GM19452 (cell line): ENCODE measurements around the gene OR10K2.
"Not testable (repeated sequence)": the region's sequence is repeated elsewhere in the genome, so short reads cannot be mapped to it uniquely, and the experiment has no call there.

Experiments
- ATAC-seq: cut with Tn5 transposase; IDR thresholded peaks from one replicate; pipeline ENCODE4 v1.9.1; 2021; ENCODE audit not compliant: unreplicated experiment

Gene OR10K2

DNA sequence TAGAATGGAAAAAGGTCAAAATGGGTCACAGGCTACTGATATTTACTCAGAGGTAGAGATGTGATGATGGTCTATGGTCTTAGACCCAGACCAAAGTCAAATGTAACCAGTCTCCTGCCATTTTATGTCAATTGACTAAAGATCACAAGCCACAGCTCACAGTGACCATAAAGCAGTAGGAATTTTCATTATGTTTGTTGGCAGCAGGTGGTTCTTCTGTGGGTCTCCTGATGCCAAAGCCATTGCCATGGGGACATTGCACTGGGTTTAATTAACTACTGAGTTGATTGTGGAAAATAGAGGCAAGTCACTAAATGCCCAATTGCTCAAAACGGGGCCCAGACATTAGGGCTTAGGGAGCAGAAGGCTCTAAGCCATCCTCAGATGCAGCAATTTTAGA, at the start of gene OR10K2:
Gene OR10K2 (minus strand): TSS at position 101 of the 400 bp plus-strand sequence. CDS start 5,371 bp downstream, outside the sequence.
- no peak for ATAC-seq

GRCh38 chr1:158471920-158472319, 45.9 kb upstream of the OR10K2 start, which contains the start of gene OR10R2:
OR10R2 (plus strand) TSS chr1:158472220; CDS start chr1:158472326, 106 bp downstream.
- no peak for ATAC-seq

- no peak for ATAC-seq
Measured at GRCh38 chr1:158461534-158461933, 35.5 kb upstream of the OR10K2 start, which contains the start of gene OR10K1. OR10K1 (plus strand) TSS chr1:158461834; CDS start chr1:158465562, 3,728 bp downstream.

GRCh38 chr1:158458263-158458662, 32.2 kb upstream of the OR10K2 start:
- no peak for ATAC-seq

DNA sequence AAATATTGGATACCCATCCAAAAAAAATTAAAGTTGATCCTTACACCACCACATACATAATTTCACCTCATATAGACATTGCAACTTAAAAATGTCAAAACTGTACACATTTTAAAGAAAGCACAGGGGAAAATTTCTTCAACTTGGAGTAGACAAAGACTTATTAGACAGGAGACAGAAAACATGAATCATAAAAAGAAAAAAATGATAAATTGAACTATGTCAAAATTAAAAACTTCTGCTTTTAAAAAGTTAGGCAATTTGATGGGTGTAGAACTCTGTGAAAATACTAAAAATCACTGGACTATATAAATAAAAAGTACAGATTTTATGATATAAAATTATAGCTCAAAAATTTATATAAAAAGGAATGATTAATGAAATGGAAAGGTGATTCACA, 31.2 kb upstream of the OR10K2 start:
- no peak for ATAC-seq

DNA sequence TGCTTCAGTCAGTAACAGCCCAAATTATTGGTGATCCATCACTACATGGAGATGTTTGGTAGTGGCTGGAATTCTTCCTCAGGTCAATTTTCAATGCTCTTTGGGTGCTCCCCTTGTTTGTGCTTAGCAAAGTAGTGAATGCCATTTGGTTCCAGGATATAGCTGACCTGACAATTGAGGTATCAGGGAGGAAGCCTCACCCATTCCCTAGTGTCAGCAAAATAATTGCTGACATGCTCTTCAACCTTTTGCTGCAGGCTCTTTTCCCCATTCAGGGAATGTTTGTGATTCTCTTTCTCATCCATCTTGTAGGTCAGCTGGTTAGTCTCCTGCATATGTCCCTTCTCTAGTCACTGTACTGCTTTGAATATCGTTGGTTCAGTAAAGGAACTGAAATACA, 28.5 kb upstream of the OR10K2 start:
- no peak for ATAC-seq

- no peak for ATAC-seq
Measured at GRCh38 chr1:158445376-158445775, 19.3 kb upstream of the OR10K2 start.

DNA sequence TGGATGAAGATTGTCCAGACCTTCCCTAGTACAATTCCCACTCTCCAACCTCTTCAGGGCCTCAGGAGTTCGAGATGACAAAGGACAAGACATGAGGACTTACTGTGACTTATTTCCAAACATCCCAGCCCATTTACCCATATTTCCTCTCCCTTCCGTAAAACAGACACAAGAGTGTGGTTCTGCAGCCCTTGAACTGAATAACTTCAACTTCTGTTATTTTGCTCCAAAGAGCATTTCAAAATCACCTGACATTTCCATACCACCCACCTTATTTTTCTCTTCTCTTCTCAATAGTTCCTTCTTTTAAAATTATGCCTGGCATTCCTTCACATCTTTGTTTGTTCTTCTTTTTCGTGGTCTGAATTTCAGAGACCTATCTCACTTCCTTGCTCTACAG, 8.7 kb upstream of the OR10K2 start:
- ATAC-seq, result no peak

DNA sequence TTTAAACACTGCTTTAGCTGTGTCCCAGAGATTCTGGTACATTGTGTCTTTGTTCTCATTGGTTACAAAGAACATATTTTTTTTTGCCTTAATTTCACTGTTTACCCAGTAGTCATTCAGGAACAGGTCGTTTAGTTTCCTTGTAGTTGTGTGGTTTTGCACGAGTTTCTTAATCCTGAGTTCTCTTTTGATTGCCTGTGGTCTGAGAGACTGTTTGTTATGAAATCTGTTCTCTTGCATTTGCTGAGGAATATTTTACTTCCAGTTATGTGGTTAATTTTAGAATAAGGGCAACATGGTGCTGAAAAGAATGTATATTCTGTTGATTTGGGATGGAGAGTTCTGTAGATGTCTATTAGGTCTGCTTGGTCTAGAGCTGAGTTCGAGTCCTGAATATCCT, 4.1 kb upstream of the OR10K2 start:
- not testable (repeated sequence) for ATAC-seq

- no peak for ATAC-seq
Measured at GRCh38 chr1:158425027-158425426, 1.0 kb downstream of the OR10K2 start.

DNA sequence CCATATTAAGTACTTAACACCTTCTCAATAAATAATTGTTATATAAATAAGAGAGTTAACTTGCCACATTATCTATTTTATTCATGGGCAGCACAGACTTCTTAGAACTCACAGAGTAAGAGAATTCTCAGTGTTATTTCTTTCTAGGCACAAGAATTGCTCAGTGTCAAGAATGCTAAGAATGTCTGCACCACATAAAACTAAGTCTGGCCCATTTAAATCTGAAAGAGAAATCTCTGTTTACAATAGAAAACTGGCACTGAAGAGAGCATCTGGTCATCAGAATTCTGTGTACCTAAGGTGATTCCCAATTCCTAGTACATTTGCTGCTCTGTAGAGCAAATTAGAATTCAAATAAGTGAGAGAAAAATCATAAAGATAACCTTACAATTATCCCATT, 3.8 kb downstream of the OR10K2 start:
- ATAC-seq, result no peak

GRCh38 chr1:158417586-158417985, 8.5 kb downstream of the OR10K2 start:
- ATAC-seq, result no peak

DNA sequence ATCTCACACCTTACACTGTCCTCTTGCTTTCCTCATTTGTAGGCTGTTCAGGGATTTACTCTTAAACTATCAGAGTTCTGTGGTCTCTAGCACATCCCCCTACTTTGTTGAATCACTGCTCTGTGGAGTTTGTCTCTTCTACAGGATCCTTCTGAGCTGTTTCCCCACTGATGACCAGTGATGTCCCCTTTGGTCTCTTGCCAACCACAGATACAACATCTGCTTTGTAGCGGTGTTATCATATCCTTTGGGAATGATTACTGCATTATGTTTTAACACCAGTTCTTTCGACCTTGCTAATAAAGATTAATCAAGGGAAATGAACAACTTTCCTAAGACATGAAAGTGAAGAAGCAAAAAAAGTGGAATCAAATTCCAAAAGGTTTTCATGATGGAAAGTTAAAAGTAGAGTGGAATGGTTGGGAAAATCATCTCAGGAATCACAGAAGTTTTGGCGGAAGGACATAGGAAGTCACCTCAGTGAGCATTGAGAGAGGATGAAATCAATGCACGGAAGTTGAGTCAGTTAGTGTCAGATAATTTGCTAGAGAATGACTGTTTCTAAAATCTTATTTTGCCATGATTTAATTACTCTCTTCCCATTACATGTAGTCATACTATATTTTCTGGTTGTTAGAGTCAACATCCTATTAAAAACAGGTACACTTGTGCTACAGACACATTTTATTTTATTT, 11.2 kb downstream of the OR10K2 start:
- no peak for ATAC-seq

DNA sequence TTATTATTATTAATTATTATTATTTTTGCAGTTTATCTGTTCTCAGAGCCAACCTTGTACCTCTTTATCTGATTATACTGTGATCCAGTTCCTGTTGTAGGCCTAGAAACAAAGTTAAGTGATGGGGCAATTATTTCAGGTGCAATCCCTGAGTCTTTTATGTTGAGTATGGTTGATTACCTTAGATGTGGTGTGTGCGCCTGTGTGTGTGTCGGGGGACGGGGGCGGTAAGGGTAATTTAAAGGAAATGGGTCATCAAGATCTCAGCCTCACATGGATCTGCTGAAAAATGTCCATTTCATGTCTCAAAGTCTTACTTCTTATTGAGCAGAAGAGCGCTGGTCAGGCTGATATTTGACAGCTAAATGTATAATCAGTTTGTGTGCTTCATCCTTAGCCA, 18.9 kb downstream of the OR10K2 start:
- no peak for ATAC-seq

GRCh38 chr1:158400871-158401270, 25.2 kb downstream of the OR10K2 start:
- no peak for ATAC-seq

DNA sequence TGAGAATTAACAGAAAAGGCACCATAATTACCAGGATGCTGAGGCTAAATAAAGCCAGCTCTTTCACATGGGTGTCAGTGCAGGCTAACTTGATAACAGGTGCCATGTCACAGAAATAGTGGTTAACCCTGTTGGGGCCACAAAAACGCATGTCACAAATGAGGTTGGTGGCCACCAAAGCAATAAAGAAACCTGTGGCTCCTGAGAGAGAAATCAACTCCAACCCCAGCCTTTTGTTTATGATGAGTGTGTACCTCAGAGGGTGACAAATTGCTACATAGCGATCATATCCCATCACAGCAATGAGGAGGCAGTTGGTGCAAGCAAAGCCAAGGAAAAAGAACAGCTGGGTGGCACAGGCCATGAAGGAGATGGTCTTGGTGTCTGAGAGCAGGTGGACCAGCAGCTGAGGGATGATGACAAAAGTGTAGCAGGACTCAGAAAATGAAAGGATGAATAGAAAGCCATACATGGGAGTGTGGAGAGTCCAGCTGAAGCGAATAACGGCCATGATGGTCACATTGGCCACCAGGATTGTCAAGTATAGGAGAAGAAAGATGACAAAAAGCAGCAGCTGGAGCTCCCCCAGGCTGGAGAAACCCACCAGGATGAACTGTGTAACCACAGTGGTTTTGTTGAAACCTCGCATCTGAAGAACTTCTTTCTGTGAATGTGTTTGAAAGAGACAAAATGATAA, 27.1 kb downstream of the OR10K2 start, which contains the start of gene OR10T2:
Gene OR10T2 (minus strand): TSS at position 649 of the 697 bp plus-strand sequence. CDS start 0 bp downstream, at position 649.
- no peak for ATAC-seq

DNA sequence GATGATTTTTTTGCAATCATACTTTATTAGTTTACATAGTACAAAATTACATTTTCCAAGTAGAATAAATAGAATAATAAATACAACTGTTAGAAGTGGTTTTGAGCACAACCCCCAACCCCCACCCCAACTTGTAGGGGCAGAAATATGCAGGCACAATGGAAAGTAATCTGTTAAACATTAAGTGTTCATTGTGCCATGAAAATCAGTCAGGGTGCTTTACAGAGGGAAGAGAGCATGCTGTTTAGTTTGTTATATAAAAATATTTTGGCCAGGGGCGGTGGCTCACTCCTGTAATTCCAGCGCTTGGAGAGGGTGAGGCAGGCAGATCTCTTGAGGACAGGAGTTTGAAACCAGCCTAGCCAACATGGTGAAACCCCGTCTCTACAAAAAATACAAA, 29.4 kb downstream of the OR10K2 start:
- no peak for ATAC-seq

- no peak for ATAC-seq
Measured at GRCh38 chr1:158393476-158393875, 32.6 kb downstream of the OR10K2 start.

GRCh38 chr1:158391099-158391498, 34.9 kb downstream of the OR10K2 start:
- no peak for ATAC-seq

DNA sequence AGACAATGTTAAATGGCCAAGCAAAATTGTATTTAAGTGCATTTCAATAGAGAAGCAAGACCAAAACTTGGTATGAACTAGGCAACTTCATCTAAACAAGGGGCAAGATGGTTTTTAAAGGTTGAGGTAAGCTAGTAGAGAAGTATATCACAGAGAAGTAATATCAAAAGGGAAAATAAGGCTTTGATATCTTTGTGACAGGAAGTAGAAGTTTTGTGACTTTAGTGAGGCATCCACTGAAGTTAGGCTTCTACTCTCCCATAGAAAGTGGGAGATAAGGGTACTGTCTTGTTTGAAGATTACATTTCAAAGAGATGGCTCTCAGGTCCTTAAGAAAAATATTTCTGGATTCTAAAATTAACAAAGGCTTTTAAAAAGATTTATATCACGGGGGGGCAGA, 35.7 kb downstream of the OR10K2 start:
- ATAC-seq, result no peak

DNA sequence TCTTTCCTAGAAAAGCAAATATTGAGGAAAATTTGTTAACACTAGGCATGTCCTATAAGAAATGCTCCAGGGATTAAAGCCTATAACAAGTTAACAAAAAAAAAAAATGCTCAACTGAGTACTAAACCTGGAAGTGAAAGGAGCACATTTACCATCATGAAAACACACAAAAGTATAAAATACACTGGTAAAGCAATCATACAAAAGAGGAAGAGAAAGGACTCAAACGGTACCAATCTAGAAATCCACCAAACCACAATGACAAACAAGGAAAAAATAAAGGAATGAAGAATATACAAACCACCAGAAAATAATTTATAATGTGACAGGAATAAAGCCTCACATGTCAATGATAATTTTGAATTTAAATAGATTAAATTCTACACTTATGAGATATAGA, 51.2 kb downstream of the OR10K2 start:
- no peak for ATAC-seq

DNA sequence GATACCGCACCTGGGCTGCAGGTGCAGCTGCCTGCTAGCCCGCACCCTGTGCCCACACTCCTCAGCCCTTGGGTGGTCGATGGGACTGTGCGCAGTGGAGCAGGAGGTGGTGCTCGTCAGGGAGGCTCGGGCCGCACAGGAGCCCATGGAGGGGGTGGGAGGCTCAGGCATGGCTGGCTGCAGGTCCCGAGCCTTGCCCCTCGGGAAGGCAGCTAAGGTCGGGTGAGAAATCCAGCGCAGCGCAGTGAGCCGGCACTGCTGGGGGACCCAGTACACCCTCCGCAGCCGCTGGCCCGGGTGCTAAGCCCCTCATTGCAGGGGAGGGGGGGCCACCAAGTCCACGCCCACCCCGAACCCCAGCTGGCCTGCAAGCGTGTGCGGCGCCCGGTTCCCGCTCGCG, 51.9 kb downstream of the OR10K2 start:
- not testable (repeated sequence) for ATAC-seq
